ENCODE results near the gene CNFN.

- TF ChIP-seq CTCF (IDR thresholded peaks at IDR 0.05; ENCODE audit: low read depth, low read length) = no peak
- no peak for TF ChIP-seq EZH2phosphoT487 (IDR thresholded peaks at IDR 0.05; ENCODE audit: low read depth)
These were observed 22.6 kb upstream of the CNFN start for GRCh38 chr19:42412661-42413076.

Data from OCI-LY3 (cell line).